GM21576 (cell line): ENCODE data around the gene KRTAP6-3.

Experiments used
- ATAC-seq: cut with Tn5 transposase; IDR thresholded peaks from one replicate; pipeline ENCODE4 v1.9.1; 2021; ENCODE audit warnings: mild to moderate bottlenecking, moderate library complexity; ENCODE audit not compliant: unreplicated experiment

KRTAP6-3 gene

DNA sequence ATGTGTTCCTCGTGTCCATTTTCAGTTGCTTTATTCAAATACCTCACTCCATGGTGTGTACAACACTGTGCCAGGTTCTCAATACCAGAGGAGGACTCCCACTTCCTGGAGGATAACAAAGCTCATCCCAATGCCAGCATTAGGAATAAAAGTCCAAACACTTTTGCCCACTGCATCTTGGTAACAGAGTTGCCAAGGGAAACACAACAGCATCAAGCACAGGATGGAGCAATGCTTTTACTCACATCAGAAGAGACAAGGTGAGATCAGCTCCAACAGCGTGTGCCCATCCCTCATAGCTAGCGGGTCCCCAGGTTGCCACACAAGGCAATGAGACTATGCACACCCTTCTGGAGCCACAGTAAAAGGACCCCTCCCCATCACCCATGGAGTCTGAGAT, 31.1 kb downstream of the KRTAP6-3 start:
- no peak for ATAC-seq

GRCh38 chr21:30625449-30626165, 33.4 kb downstream of the KRTAP6-3 start:
- no peak for ATAC-seq

- ATAC-seq, result no peak
Measured at GRCh38 chr21:30628109-30628508, 35.9 kb downstream of the KRTAP6-3 start.

- no peak for ATAC-seq
Measured at GRCh38 chr21:30629200-30629599, 37.0 kb downstream of the KRTAP6-3 start.

DNA sequence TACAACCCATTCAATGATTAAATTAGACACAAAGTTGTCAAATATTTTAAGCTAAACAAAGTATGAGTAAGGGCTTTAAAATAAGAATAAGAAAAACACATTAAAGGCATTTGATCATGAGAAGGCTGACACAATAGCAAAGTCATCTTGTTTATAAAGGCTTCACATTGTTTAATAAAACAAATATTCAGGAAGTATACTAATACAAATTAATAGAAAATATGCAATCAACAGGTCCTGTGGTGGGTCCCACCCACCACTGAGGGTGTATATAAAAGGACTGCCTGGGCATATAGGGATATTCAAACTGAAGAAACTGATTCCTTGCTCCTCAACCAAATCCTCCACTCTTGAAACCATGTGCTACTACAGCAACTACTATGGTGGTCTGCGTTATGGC, 42.7 kb downstream of the KRTAP6-3 start, which contains the start of gene KRTAP20-2:
Gene KRTAP20-2 (plus strand): TSS at position 301 of the 400 bp plus-strand sequence. CDS start 58 bp downstream, at position 359.
- ATAC-seq, result no peak

DNA sequence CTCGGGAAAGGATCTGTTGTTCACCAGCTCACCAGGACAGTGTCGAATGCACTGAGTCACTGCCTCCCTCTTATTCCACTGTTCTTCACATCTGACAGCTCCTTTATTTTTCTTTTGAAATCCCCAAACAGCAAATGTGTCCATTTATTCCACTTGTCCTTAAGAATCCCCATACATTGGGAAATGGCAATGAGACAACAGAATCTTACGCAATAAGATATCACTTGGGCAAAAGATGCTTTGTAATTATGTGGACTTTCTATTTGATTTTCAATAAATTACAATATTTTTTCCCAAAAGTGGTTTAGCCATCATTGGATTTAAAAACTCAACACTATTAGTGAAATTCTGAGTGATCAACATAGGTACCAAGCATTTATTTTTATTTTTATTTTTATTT, 46.4 kb downstream of the KRTAP6-3 start:
- no peak for ATAC-seq

DNA sequence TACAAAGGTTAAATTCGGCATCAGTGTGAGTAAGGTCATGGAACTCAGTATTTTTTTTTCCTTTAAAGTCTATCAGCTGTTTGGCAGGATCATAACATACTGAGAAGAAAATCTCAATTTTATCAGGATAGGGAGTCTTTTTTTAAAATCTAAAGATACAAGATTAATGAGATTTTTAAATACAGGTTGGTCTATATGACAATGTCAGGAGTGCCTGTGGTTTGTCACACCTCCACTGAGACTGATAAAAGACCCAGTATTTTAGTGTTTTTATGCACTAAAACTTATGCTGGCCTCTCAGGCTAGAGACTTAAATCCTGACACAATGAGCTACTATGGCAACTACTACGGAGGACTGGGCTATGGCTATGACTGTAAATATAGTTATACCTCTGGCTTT, 50.3 kb downstream of the KRTAP6-3 start, which contains the start of gene KRTAP20-3:
Gene KRTAP20-3 (plus strand): TSS at position 301 of the 400 bp plus-strand sequence.
- ATAC-seq, result no peak
